Karpas-422 (cell line): Measurements from ENCODE around the gene RFESD. TPM values are rescaled to one million over a fixed set of nuclear protein-coding genes. Genes with fewer than 3 reads are reported as not detected.
"Not testable (repeated sequence)": the region's sequence is repeated elsewhere in the genome, so short reads cannot be mapped to it uniquely, and the experiment has no call there.

Source experiments
- DNase-seq: peaks from one replicate; pipeline ENCODE4 v3.0.0-alpha.2; 2015
- H2AFZ ChIP-seq: fragments of 200-600 bp; sonication (generic); 2 replicates; pipeline ENCODE4 v1.6.1; 2014; ENCODE audit warnings: antibody characterized with exemption, low read length, mixed read lengths
- H3K27ac ChIP-seq: fragments of 200-600 bp; sonication (generic); 2 replicates; pipeline ENCODE4 v1.5.1; 2014; ENCODE audit warnings: mild to moderate bottlenecking, low read length, moderate library complexity
- H3K27me3 ChIP-seq: fragments of 200-600 bp; sonication (generic); 2 replicates; pipeline ENCODE4 v1.6.1; 2014; ENCODE audit warnings: low read length, mixed read lengths
- H3K36me3 ChIP-seq: fragments of 200-600 bp; sonication (generic); 2 replicates; pipeline ENCODE4 v1.6.1; 2014; ENCODE audit warnings: low read length, mixed read lengths; ENCODE audit not compliant: insufficient read depth
- H3K4me1 ChIP-seq: fragments of 200-600 bp; sonication (generic); 2 replicates; pipeline ENCODE4 v1.6.1; 2014; ENCODE audit warnings: mild to moderate bottlenecking, low read length, mixed read lengths
- H3K4me2 ChIP-seq: fragments of 200-600 bp; sonication (generic); 2 replicates; pipeline ENCODE4 v1.6.1; 2014; ENCODE audit warnings: low read length, low read depth, mild to moderate bottlenecking; ENCODE audit not compliant: poor library complexity, severe bottlenecking
- H3K4me3 ChIP-seq: fragments of 200-600 bp; sonication (generic); 2 replicates; pipeline ENCODE4 v1.5.1; 2014; ENCODE audit warnings: mild to moderate bottlenecking, antibody characterized with exemption, low read length, mixed read lengths
- H3K79me2 ChIP-seq: fragments of 200-600 bp; sonication (generic); 2 replicates; pipeline ENCODE4 v1.6.1; 2014; ENCODE audit warnings: mild to moderate bottlenecking, low read length, mixed read lengths
- H3K9ac ChIP-seq: fragments of 200-600 bp; sonication (generic); 2 replicates; pipeline ENCODE4 v1.6.0; 2014; ENCODE audit warnings: low read length
- H3K9me2 ChIP-seq: fragments of 200-600 bp; sonication (generic), shearing (Covaris generic); replicated peaks from 2 replicates; pipeline ENCODE4 v1.6.0; 2014; ENCODE audit warnings: mild to moderate bottlenecking, low read length, moderate library complexity; ENCODE audit not compliant: insufficient read depth
- H3K9me3 ChIP-seq: fragments of 300-700, 200-600 bp; sonication (generic); 2 replicates; pipeline ENCODE4 v1.6.1; 2014; ENCODE audit warnings: low read length, mixed read lengths
- H4K20me1 ChIP-seq: fragments of 200-600 bp; sonication (generic); 2 replicates; pipeline ENCODE4 v1.6.1; 2014; ENCODE audit warnings: mild to moderate bottlenecking, antibody characterized with exemption, low read length, low read depth; ENCODE audit not compliant: insufficient read depth
- total RNA-seq: library from RNA; depleted of rRNA; stranded (reverse); fragments of >200 nt; shearing (Covaris generic); gene quantifications from 2 replicates; pipeline ENCODE4 v1.2.3, GENCODE V29; 2014; ENCODE audit warnings: low replicate concordance

The RFESD gene
- total RNA-seq, 1 experiment from 2014 or later = 6.8 TPM

- Histone ChIP-seq H3K4me1 (peaks cover 6% of the 10 kb centered on the region), H3K36me3 (no peaks in the 10 kb centered on the region), H3K4me3 (no peak overlapping the region), H3K79me2 (no peaks in the 10 kb centered on the region), H3K4me2 (no peak overlapping the region), H3K27me3 (no peaks in the 10 kb centered on the region), H4K20me1 (no peaks in the 10 kb centered on the region), H2AFZ (peak overlapping the region; percentile 38; the same call in 1 of the 2 replicates), H3K27ac (no peak overlapping the region), H3K9ac (no peak overlapping the region), H3K9me3 (no peaks in the 10 kb centered on the region), H3K9me2 (0 out of 2 replicates have a peak, but pooled peaks cover 6% of the 10 kb centered on the region)
- DNase-seq = no peak
These were observed 15.2 kb upstream of the RFESD start for GRCh38 chr5:95631255-95631958.

DNA sequence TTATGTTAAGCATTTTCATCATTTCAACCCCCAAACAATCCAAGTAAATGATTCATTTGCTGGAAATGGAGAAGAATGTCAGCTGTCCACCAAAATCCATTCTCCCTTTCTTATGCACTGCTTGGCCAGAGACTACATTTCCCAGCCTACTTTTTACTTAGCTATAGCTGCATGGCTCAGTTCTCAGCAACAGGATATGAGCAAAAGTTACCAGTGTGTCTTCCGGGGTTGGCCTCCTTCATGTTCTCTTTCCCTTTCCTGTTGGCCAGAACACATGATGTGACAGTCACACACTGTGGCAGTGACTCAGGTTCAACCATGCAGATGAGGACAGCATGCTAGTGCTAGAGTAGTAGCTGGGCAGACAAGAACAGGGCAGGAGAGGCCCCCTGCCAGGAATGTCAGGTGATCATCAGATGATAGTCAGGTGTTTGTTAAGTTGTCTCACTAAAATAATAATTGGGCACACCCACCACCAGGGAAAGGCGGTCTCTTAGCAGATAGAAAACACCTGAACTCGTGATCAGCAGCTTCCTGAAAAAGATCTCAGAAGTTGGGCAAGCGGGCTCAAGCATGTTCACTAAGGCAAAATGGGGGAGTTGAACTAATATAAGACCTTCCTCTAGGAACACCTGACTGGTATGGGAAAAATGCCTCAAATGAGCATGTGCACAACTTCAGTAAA lies 14.4 kb upstream of the RFESD start:
- Histone ChIP-seq H3K9ac (no peak overlapping the region), H3K79me2 (no peaks in the 10 kb centered on the region), H3K27ac (no peak overlapping the region), H2AFZ (peak overlapping the region; percentile 38; the same call in 1 of the 2 replicates), H3K9me2 (0 out of 2 replicates have a peak, but pooled peaks cover 6% of the 10 kb centered on the region), H3K4me2 (no peak overlapping the region), H3K4me3 (no peak overlapping the region), H3K4me1 (peaks cover 6% of the 10 kb centered on the region), H3K27me3 (no peaks in the 10 kb centered on the region), H4K20me1 (no peaks in the 10 kb centered on the region), H3K36me3 (no peaks in the 10 kb centered on the region), H3K9me3 (no peaks in the 10 kb centered on the region)
- DNase-seq = peak; percentile 50

GRCh38 chr5:95632942-95633341 lies 13.6 kb upstream of the RFESD start:
- H3K9ac ChIP-seq, H3K36me3 ChIP-seq, H3K4me1 ChIP-seq, DNase-seq, H3K27ac ChIP-seq, H3K9me2 ChIP-seq, H3K4me2 ChIP-seq, H3K4me3 ChIP-seq, H4K20me1 ChIP-seq, H3K9me3 ChIP-seq, H2AFZ ChIP-seq, H3K79me2 ChIP-seq, H3K27me3 ChIP-seq: not testable (repeated sequence)

DNA sequence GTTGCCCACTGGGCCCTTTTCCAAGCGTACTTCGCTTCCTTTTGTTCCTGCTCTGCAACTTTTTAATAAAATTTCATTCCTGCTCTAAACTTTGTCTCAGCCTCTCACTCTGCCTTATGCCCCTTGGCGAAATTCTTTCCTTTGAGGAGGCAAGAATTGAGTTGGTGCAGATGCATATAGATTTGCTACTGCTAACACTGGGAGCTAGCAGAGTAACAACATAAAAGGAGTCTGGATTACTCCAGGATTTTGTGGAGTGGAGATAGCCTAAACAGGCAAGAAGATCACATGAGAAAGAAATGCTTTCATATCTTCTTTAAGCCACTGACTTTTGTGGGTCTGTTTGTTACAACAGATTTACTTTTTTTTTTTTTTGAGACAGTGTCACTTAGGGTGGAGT lies 12.9 kb upstream of the RFESD start:
- Histone ChIP-seq H3K4me1 (peaks cover 6% of the 10 kb centered on the region), H4K20me1 (no peaks in the 10 kb centered on the region), H3K27me3 (no peaks in the 10 kb centered on the region), H3K36me3 (no peaks in the 10 kb centered on the region), H2AFZ (no peak overlapping the region), H3K27ac (no peak overlapping the region), H3K9me2 (0 out of 2 replicates have a peak, but pooled peaks cover 6% of the 10 kb centered on the region), H3K9ac (no peak overlapping the region), H3K4me2 (no peak overlapping the region), H3K79me2 (no peaks in the 10 kb centered on the region), H3K4me3 (no peak overlapping the region), H3K9me3 (no peaks in the 10 kb centered on the region)
- DNase-seq = no peak

- no peaks in the 10 kb centered on the region for H3K27me3 ChIP-seq
- no peak overlapping the region for H3K27ac ChIP-seq
- H3K4me1 ChIP-seq = peaks cover 2% of the 10 kb centered on the region
- H3K9ac ChIP-seq = no peak overlapping the region
- H2AFZ ChIP-seq = no peak overlapping the region
- H3K9me3 ChIP-seq = no peaks in the 10 kb centered on the region
- H3K36me3 ChIP-seq = no peaks in the 10 kb centered on the region
- no peak overlapping the region for H3K4me3 ChIP-seq
- 0 out of 2 replicates have a peak, but pooled peaks cover 6% of the 10 kb centered on the region for H3K9me2 ChIP-seq
- H3K4me2 ChIP-seq = no peak overlapping the region
- H4K20me1 ChIP-seq = no peaks in the 10 kb centered on the region
- DNase-seq = no peak
- no peaks in the 10 kb centered on the region for H3K79me2 ChIP-seq
These were observed 12.5 kb upstream of the RFESD start for GRCh38 chr5:95634081-95634480.

DNA sequence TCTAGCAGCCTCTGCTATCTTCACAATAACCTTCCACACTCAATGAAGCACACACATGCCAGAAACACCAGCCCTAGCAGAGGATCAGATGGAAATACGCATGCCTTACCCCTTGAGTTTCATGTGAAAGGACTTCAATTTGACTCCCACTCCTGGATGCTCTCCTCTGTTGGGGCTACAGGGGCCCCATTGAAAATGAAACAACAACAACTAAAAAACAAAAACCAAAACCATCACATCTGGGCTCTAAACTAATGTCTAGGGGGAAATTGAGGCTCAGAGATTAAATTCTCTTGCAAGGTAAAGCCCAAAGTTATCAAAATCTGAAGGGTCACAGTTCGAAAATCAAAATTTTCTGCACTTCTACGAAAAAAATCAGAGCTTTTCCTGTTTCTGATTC lies 7.9 kb upstream of the RFESD start:
- Histone ChIP-seq H3K4me2 (no peak overlapping the region), H3K4me1 (peaks cover 10% of the 10 kb centered on the region), H3K9me3 (no peaks in the 10 kb centered on the region), H4K20me1 (no peaks in the 10 kb centered on the region), H3K9ac (no peak overlapping the region), H3K9me2 (no peaks in the 10 kb centered on the region), H3K27me3 (no peaks in the 10 kb centered on the region), H3K4me3 (no peak overlapping the region), H2AFZ (no peak overlapping the region), H3K79me2 (no peaks in the 10 kb centered on the region), H3K27ac (no peak overlapping the region), H3K36me3 (no peaks in the 10 kb centered on the region)
- DNase-seq = no peak

- no peak overlapping the region for H3K9ac ChIP-seq
- no peaks in the 10 kb centered on the region for H3K9me2 ChIP-seq
- 0 out of 2 replicates have a peak overlapping the region, but pooled peaks have one; percentile 37 for H2AFZ ChIP-seq
- H3K36me3 ChIP-seq = no peaks in the 10 kb centered on the region
- no peaks in the 10 kb centered on the region for H4K20me1 ChIP-seq
- peaks cover 20% of the 10 kb centered on the region for H3K4me1 ChIP-seq
- H3K9me3 ChIP-seq = no peaks in the 10 kb centered on the region
- no peak overlapping the region for H3K4me2 ChIP-seq
- no peaks in the 10 kb centered on the region for H3K27me3 ChIP-seq
- H3K79me2 ChIP-seq = no peaks in the 10 kb centered on the region
- no peak for DNase-seq
- no peak overlapping the region for H3K27ac ChIP-seq
- H3K4me3 ChIP-seq = no peak overlapping the region
These were observed 4.8 kb upstream of the RFESD start for GRCh38 chr5:95641741-95642220.

DNA sequence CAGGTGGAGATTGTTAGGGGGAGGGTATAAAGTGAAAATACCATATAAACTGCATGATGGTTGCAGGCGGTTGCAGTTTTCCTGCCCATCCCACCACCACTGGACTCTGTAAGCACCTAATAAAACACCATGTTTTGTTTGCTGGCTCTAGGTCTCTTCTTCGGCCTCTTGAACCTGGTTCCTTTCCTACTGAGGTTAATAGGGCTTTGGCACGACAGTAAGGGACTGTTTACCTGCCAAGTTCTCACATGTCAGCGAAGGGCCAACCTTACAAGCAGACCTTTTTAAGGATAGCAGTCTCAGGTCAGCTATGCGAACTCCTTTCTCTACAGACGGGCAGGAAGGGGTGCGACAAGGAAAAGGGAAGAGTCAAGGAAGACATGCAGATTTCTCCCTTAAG lies 3.4 kb upstream of the RFESD start:
- H3K27me3 ChIP-seq = no peaks in the 10 kb centered on the region
- H3K4me3 ChIP-seq = no peak overlapping the region
- no peaks in the 10 kb centered on the region for H3K79me2 ChIP-seq
- no peaks in the 10 kb centered on the region for H3K9me2 ChIP-seq
- no peak overlapping the region for H3K27ac ChIP-seq
- H3K36me3 ChIP-seq = no peaks in the 10 kb centered on the region
- no peaks in the 10 kb centered on the region for H3K9me3 ChIP-seq
- DNase-seq = no peak
- H4K20me1 ChIP-seq = no peaks in the 10 kb centered on the region
- H3K4me2 ChIP-seq = no peak overlapping the region
- peaks cover 34% of the 10 kb centered on the region for H3K4me1 ChIP-seq
- H3K9ac ChIP-seq = no peak overlapping the region
- H2AFZ ChIP-seq = no peak overlapping the region
